Suppressor macrophage treated with lipopolysaccharide for 1 hour (primary cell): Measurements from ENCODE around the gene CALN1.

Experiments used
- DNase-seq, 3 donors: peaks; one replicate each; pipeline ENCODE4 v3.0.0-alpha.2; 2020 to 2022

CALN1 gene

DNA sequence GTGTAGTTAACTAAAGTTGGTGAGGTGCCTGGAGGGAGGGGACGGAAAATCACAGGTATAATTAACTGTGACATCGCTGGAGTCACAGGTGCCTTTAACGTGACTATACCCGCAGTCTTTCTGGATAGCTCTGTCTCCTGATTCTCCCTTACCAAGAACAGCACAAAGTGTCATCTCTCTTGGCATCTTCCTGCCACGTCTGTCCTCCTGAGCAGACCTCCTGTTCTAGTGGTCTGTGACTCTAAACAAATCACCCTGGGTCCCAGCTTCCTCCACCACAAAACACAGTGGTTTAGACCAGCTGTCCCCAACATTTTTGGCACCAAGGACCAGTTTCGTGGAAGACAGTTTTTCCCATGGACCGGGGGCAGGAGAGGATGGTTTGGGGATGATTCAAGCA is 90.5 kb downstream of the CALN1 start:
- DNase-seq, result no peak

- DNase-seq, result no peak
These were observed 91.1 kb downstream of the CALN1 start for GRCh38 chr7:72321081-72321480.

- DNase-seq, result no peak
These were observed 94.8 kb downstream of the CALN1 start for GRCh38 chr7:72317341-72317740.

- no peak for DNase-seq
These were observed 96.0 kb downstream of the CALN1 start for GRCh38 chr7:72316148-72316547.

GRCh38 chr7:72313906-72314305 is 98.2 kb downstream of the CALN1 start:
- no peak for DNase-seq

DNA sequence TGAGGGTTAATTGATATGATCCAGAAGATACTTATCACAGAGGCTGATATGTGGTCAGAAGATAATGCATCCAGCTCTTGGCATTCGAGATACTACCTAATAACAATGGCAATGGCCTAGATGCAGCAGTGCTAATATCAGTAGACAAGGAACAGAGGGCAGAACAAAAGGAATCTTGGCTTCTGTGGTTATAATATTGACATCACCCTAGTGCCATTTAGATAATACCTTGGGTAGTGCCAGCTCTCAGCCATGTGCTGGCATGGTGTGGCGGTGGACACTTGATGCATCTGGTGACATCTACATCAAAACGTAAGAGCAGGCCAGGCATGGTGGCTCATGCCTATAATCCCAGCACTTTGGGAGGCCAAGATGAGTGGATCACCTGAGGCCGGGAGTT is 101.8 kb downstream of the CALN1 start:
- DNase-seq, result no peak

DNA sequence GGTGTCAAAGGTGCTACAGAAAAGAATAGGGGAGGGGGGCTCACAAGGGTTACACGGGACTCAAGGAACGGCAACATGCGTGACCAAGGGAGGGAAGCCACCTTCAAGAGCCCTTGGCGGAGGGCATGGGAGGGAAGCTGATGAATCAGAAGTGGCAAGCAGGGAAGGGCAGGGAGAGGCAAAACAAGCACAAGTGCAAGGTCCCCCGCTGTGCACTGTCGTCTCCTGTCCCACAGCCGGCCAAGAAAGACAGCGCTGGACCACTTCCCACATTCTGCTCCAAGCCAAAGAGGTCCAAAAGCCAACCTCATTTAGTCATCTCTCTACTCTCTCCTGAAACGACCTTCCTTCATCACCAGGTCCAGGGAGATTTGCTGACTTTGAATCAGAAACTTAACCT is 102.7 kb downstream of the CALN1 start:
- DNase-seq, result no peak

GRCh38 chr7:72308986-72309385 is 103.2 kb downstream of the CALN1 start:
- no peak for DNase-seq

DNA sequence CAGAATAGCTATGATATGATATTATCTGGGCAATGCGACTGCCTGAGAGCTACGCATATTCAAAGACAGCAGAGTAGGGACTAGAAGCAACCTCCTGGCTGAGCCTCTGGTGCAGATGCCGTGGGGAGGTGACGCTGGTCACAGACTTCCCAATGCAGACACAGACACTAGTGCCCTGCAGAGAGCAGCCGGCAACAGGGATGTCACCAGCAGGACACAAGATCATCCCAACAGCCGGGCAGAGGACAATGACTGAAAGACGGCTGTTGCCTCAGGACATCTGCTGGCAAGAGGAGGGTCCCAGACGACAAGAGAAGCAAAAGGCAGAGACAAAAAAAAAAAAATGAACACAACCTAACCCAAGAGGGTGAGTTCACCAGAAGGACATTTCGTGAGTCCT is 104.6 kb downstream of the CALN1 start:
- no peak for DNase-seq

DNA sequence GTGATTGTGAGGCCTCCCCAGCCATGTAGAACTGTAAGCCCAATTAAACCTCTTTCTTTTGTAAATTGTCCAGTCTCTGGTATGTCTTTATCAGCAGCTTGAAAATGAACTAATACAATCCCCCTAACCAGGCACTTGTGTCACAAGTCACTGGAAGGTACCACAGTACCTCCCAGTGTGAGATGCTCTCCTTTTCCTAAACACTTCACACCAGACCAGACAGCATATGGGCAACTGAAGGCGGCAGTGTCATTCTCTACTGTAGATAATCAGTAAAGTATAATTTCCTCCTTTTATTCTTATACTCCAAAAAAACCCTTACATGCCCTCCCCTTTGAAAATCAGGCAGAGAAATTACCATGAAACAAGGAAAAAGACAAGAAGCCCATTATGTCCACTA is 113.2 kb downstream of the CALN1 start:
- no peak for DNase-seq

DNA sequence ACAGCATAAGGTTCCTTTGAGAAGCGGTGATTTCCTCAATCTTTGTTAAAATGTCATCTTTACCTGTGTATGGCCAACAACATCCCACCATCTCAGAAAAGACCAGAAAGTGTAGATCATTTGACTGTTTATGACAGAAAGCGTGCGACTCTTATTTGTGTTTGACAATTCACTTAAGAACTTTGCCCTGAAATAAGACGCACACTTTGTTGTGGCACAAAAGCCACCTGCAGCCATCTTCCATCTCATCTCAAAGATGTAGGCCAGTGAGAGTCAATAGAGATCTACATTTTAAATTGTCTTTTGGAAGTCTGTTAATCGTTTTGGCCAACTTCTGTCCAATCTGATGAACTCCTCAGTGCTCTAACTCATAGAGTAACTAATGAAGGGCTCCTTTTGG is 114.0 kb downstream of the CALN1 start:
- DNase-seq, result no peak

- no peak for DNase-seq
These were observed 114.5 kb downstream of the CALN1 start for GRCh38 chr7:72297636-72298035.

DNA sequence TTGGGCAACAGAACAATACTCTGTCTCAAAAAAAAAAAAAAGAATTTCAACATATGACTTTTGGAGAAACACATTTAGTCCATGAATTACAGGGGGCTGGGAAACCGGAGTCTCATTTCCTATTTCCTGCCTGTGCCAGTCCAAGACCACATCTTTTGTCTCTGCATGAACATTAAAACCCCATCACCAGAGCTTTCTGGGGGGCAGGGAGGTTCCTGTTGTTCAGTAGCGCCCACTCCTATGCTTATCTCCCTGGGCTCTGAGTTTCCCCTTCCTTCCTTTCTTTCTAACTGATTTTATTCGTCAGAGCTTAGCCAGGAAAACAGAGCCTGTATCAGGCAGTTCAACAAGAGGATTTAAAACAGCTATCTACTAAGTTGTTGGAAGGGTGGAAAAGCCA is 119.3 kb downstream of the CALN1 start:
- no peak for DNase-seq

DNA sequence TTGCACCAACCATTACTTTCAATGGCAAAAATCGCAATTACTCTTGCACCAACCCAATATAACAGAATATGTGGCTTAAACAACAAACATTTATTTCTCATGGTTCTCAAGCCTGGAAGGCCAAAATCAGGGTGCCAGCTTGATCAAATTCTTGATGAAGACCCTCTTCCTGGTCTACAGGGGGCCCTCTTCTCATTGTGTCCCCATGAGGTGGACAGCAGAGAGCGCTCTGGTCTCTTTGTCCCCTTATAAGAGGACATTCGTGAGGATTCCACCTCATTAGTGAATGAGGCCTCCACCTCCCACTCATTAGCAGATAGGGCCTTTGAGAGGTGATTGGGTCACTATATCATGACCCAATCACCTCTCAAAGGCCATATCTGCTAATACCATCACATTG is 120.0 kb downstream of the CALN1 start:
- no peak for DNase-seq

DNA sequence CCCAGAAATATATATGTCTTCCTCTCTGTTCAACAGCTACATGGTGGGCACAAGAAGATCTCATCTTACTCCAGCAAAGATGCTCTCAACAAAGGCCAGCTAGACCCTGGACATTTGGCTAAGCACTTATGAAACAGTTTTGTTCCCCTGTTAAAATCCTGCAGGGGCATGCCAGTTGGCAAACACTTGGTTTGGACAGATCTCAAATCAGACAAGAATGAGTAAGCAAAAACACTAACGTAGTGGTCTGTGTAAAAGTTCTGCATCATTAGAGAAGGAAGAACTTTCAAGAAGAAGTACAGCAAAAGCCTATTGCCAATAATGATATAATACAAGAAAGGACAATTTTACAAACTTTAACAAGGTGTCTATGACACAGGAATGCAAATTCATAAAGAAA is 125.6 kb downstream of the CALN1 start:
- no peak for DNase-seq

- no peak for DNase-seq
These were observed 128.8 kb downstream of the CALN1 start for GRCh38 chr7:72283309-72283708.

DNA sequence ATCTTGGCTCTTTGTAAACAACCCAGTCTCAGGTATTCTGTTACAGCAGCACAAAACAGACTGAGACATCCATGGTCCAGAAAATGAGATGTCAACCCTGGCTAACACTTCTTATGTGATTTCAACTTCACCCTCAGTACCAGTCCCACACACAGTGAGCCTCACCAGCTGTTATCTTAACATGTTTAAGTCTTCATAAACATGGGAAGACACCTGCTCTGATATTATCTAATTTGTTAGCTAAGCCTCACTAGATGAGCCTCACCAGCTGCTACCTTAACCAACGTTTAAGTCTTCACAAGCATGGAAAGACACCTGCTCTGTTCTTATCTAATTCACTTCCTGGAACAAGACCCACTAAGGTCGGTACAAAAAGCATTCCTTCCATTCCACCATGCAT is 130.8 kb downstream of the CALN1 start:
- no peak for DNase-seq

GRCh38 chr7:72279203-72279602 is 132.9 kb downstream of the CALN1 start:
- no peak for DNase-seq

DNA sequence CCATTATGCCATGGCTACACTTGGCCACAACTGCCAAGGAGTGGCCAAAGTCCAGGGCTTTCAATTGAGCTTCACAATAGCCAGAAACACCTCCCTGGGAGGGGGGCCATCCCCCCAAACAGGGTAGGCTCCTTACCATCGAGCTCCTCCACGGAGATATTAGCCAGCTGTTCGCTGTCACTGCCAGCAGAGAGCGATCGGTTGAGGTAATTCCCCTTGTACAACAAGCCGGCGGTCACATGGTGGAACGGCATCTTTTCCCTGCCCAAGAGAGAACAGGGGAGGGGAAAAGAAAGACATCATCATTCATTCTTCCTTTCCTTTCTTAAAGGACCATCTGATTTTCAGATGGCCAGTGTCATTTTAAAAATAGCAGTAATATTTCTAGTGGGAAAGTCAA is 133.6 kb downstream of the CALN1 start:
- no peak for DNase-seq

- DNase-seq, result no peak
These were observed 136.6 kb downstream of the CALN1 start for GRCh38 chr7:72275382-72276070.

GRCh38 chr7:72272479-72272878 is 139.7 kb downstream of the CALN1 start:
- DNase-seq, result peak in 2 of 3 donors; percentile 5 to 20

GRCh38 chr7:72268796-72269195 is 143.3 kb downstream of the CALN1 start:
- peak; percentile 51 to 59 (median 54) for DNase-seq

- DNase-seq, result no peak
These were observed 144.0 kb downstream of the CALN1 start for GRCh38 chr7:72268090-72268489.

DNA sequence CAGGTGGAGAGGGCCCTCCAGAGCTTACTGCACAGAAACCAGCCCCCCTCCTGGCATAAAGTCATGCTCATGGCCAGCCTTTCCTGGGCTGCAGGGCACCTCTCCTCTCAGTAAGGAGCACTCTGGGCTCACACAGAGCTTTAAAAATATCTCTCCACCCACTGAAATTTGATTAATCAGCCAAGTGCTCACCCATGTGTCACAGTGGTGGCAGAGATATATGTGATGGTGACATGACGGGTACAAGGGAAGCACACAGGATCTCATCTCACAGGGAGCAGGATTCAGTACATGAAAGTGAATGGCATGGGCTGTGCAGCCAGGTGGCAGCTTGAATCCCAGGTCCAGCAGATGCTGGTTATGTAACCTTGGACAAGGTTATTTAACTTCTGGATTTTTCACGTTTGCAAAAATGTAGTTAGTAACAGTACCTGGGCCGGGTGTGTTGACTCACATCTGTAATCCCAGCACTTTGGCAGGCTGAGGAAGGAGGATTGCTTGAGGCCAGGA is 144.8 kb downstream of the CALN1 start:
- DNase-seq, result no peak

DNA sequence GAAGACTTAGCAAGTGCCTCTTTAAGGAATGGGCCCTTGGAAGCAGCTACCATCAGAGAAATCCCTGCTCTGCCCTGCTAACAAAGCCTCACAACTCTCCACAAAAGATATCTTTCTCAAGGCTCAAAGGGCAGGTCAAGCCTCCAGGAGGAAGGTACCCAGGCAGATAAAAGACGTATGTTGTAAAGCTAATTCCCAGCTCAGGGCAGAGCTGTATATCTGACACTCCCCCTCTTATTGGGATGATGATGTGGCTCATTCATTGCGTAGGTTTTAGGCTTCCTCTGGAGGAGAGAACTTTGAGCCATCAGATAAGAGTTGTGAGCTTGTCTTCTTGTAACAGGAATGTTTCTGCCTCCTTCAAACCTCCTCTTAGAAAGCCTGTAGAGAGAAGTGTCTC is 145.4 kb downstream of the CALN1 start:
- DNase-seq, result no peak
